Measurements from ENCODE around the gene ARHGAP42. TPM values are rescaled to one million over a fixed set of nuclear protein-coding genes. Genes with fewer than 3 reads are reported as not detected.

ARHGAP42 gene
- total RNA-seq, 1 donor from 2014 or later: 21.6 TPM

DNA sequence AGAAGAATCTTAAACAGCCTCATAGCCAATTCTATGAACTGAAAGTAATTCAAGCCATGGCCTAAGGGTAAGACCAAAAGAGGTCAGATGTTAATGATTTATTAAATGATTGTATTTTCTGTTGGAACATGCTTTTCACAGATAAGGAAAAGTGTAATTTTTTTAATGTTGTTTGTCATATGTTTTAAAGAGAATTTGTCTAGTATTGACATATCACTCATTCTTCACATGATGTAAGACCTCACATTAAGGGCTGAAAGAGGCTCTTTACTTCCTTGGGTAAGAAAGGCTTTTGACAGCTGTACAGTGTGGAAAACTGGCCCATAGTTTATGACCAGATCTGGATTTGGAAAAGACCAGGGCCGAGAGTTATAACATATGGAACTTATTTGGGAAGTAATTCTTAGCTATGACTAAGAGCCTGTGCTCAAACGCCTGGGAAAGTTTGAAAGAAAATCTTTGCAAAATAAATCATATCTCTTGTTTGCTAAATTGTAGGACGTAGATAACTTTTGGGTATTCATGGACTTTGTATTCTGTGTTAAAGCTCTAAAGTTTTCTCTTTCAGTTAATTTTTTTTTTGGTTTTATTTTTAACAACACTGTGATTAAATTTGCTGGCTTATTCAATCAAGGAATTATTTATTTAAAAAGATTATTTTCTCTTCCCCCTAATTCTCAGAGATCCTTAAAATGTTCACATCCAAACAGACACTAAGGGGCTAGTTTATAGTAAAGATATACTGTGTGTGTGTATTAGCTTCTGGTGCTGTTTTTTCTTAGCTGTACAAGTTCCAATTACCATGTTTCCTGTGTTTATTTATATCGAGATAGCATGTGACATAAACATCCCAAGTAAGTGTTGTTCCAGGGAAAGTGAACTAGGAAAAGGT is 162.2 kb downstream of the ARHGAP42 start:
- Mint-ChIP-seq H3K9me3 (peaks cover 4% of the 10 kb centered on the region), H3K36me3 (ENCODE audit: low read depth) (peaks cover 2% of the 10 kb centered on the region), H3K27me3 (ENCODE audit: low read depth) (no peaks in the 10 kb centered on the region), H3K4me1 (peaks cover 15% of the 10 kb centered on the region), H3K27ac (ENCODE audit: unreplicated experiment) (peak overlapping the region; percentile 80), H3K4me3 (no peak overlapping the region)
- TF ChIP-seq, protein P1, sequence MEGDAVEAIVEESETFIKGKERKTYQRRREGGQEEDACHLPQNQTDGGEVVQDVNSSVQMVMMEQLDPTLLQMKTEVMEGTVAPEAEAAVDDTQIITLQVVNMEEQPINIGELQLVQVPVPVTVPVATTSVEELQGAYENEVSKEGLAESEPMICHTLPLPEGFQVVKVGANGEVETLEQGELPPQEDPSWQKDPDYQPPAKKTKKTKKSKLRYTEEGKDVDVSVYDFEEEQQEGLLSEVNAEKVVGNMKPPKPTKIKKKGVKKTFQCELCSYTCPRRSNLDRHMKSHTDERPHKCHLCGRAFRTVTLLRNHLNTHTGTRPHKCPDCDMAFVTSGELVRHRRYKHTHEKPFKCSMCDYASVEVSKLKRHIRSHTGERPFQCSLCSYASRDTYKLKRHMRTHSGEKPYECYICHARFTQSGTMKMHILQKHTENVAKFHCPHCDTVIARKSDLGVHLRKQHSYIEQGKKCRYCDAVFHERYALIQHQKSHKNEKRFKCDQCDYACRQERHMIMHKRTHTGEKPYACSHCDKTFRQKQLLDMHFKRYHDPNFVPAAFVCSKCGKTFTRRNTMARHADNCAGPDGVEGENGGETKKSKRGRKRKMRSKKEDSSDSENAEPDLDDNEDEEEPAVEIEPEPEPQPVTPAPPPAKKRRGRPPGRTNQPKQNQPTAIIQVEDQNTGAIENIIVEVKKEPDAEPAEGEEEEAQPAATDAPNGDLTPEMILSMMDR (conservative IDR thresholded peaks at IDR 0.05): no peak
- no peak for DNase-seq (ENCODE audit: low read depth, low spot score)

DNA sequence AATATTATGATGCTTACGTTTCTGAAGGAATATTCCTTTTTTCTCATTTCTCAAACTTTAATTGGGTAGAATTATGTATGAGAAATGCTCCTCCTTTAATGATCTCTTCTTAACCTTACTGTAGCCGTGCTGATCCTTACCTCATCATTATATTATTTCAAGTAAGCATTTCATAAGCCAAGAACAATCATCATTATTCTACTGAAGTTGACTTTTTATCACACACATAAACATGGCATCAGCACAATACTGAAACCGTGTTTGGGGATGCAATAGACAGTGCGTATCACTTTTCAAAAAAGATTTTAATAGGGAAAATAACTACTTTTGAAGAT is 162.8 kb downstream of the ARHGAP42 start:
- TF ChIP-seq, protein P1 (conservative IDR thresholded peaks at IDR 0.05): no peak
- Mint-ChIP-seq H3K27me3 (ENCODE audit: low read depth) (no peaks in the 10 kb centered on the region), H3K4me3 (no peak overlapping the region), H3K9me3 (no peaks in the 10 kb centered on the region), H3K27ac (ENCODE audit: unreplicated experiment) (peak overlapping the region; percentile 80), H3K36me3 (ENCODE audit: low read depth) (peaks cover 2% of the 10 kb centered on the region), H3K4me1 (peaks cover 20% of the 10 kb centered on the region)
- DNase-seq (ENCODE audit: low read depth, low spot score): no peak

GRCh38 chr11:100851147-100851546 is 164.1 kb downstream of the ARHGAP42 start:
- Mint-ChIP-seq H3K4me1 (peaks cover 27% of the 10 kb centered on the region), H3K27me3 (ENCODE audit: low read depth) (no peaks in the 10 kb centered on the region), H3K27ac (ENCODE audit: unreplicated experiment) (no peak overlapping the region), H3K4me3 (no peak overlapping the region), H3K36me3 (ENCODE audit: low read depth) (peaks cover 2% of the 10 kb centered on the region), H3K9me3 (no peaks in the 10 kb centered on the region)
- TF ChIP-seq, protein P1 (conservative IDR thresholded peaks at IDR 0.05): no peak
- no peak for DNase-seq (ENCODE audit: low read depth, low spot score)

DNA sequence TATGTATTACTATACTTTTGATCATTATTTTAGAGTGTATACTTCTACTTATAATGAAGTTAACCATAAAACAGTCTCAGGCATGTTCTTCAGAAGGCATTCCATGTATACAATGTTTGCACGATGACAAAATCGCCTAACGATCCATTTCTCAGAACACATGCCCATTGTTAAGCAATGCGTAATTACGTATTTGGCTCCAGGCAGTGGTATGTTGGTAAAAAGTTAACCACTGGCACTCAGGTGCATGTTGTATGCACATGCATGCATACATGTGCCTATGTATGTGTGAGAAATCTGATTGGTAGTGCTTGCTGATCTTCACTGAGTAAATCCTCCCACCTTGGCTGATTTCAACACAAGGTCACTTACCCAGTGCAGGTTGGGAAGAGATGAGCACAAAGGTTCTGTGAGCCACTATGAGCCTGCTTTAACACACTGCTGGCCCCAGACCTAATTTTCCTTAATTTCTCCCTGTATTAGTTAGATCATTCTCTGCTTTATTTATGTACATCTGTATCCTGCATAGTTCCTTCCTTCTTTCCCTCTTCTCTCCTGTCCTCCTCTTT is 164.6 kb downstream of the ARHGAP42 start:
- TF ChIP-seq, protein P1 (conservative IDR thresholded peaks at IDR 0.05): no peak
- Mint-ChIP-seq H3K27ac (ENCODE audit: unreplicated experiment) (no peak overlapping the region), H3K36me3 (ENCODE audit: low read depth) (peaks cover under 1% of the 10 kb centered on the region), H3K9me3 (no peaks in the 10 kb centered on the region), H3K4me1 (peaks cover 31% of the 10 kb centered on the region), H3K4me3 (no peak overlapping the region), H3K27me3 (ENCODE audit: low read depth) (no peaks in the 10 kb centered on the region)
- no peak for DNase-seq (ENCODE audit: low read depth, low spot score)

DNA sequence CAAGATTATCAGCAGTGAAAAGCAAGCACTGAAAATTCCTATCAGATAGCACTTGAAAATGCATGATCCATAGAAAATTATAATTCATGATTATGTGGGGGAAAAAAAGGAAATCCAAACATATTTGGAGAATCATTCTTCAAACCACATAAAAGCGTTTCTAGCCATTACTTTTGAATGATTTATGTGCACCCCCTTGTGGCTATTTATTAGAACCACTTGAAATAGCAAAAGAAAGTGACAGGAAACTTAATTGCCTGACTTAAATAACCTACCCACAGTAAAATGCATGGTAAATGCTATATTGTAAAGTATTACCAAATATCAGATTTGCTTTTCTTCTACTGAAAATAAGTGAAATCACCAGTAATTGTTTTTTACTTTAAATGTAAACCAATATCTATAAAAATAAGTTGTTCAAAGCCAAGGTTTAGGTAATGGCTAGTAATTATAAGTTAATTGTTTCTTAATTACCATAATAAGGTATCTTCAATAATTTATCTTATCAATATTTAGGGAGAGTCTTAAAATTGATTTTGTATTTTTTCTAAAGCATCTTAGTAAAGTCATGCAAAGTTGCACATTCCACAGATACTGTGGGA is 168.5 kb downstream of the ARHGAP42 start:
- no peak overlapping the region for H3K27ac Mint-ChIP-seq (ENCODE audit: unreplicated experiment)
- TF ChIP-seq, protein P1 (conservative IDR thresholded peaks at IDR 0.05): peak; percentile 80
- no peak overlapping the region for H3K4me3 Mint-ChIP-seq
- H3K27me3 Mint-ChIP-seq (ENCODE audit: low read depth): no peaks in the 10 kb centered on the region
- peaks cover 24% of the 10 kb centered on the region for H3K4me1 Mint-ChIP-seq
- no peak for DNase-seq (ENCODE audit: low read depth, low spot score)
- peaks cover 3% of the 10 kb centered on the region for H3K36me3 Mint-ChIP-seq (ENCODE audit: low read depth)
- H3K9me3 Mint-ChIP-seq: no peaks in the 10 kb centered on the region
